Peyer's patch (tissue), 4 donors: Measurements from ENCODE around the gene ATP5PD. TPM values are rescaled to one million over a fixed set of nuclear protein-coding genes. Genes with fewer than 3 reads are reported as not detected.

Experiments used
- DNase-seq, 3 donors: peaks; one replicate each; pipeline ENCODE4 v3.0.0-alpha.2; 2017 to 2019
- H3K27ac ChIP-seq, 4 donors: fragments of 200-600 bp; sonication (generic); one replicate each; pipeline ENCODE4 v1.5.1; 2016 to 2019
- H3K27me3 ChIP-seq, 2 donors: fragments of 200-600 bp; sonication (generic); one replicate each; pipeline ENCODE4 v1.5.1; 2019
- H3K36me3 ChIP-seq, 3 donors: fragments of 200-600 bp; sonication (generic); one replicate each; pipeline ENCODE4 v1.5.1; 2016 to 2019
- H3K4me1 ChIP-seq, 4 donors: fragments of 200-600 bp; sonication (generic); one replicate each; pipeline ENCODE4 v1.5.1; 2016 to 2019
- H3K4me3 ChIP-seq, 4 donors: fragments of 200-600 bp; sonication (generic); 1 replicate in 3 of 4; 2 replicates in 1 of 4; pipeline ENCODE4 v1.5.1; 2016 to 2019; ENCODE audit warnings: mild to moderate bottlenecking in 1 of 4
- H3K9me3 ChIP-seq, 4 donors: fragments of 200-600 bp; sonication (generic); one replicate each; pipeline ENCODE4 v1.5.1; 2016 to 2019; ENCODE audit warnings: mild to moderate bottlenecking in 1 of 4
- CTCF ChIP-seq, 6 experiments: fragments of 450-650 bp in 4 of 6; fragments of 200-600 bp in 2 of 6; sonication (generic) in 1 of 6; IDR thresholded peaks; one replicate each; pipeline ENCODE4 v1.5.1; 2017 to 2019; ENCODE audit warnings: antibody characterized with exemption in 6 of 6, mild to moderate bottlenecking in 3 of 6, moderate library complexity in 1 of 6
- POLR2A ChIP-seq, 2 donors: fragments of 450-650 bp; IDR thresholded peaks; one replicate each; pipeline ENCODE4 v1.5.1; 2017; ENCODE audit warnings: antibody characterized with exemption in 2 of 2, mild to moderate bottlenecking in 2 of 2, moderate library complexity in 2 of 2
- total RNA-seq, 4 donors: library from RNA; depleted of rRNA; stranded (reverse); fragments of >200 nt; gene quantifications; one replicate each; pipeline ENCODE4 v1.1.0, GENCODE V29; 2016

The ATP5PD gene
- total RNA-seq, 4 donors from 2014 or later, result 202 to 302 (median 247) TPM

DNA sequence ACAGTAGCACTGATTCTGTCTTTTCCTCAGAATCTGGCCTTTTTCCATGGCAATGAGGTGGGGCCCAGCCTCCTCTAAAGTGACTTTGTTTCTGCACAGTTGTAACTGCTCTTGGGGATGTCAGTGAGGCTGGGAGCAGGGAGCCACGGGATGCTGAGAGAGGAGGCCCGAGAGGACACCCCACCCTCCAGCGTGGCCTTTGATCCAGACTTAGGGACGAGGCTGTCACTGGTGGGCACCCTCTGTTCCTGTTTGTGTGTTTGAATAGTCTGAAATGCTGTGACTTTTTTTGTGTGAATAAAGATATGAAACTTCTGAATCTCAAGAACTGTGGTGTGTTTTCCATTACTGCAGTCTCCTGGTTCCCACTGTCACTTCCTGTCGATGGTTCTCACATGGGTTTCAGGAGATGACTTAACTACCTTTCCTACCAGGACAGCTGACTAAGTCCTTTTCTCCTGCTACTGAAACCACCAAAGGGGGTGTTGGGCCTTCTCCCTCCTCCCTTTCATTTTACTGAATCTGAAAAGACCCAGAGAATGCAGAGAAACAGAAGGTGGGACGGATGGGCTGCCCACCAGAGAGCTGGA is 18.9 kb upstream of the ATP5PD start:
- H3K4me3 ChIP-seq, result no peak overlapping the region
- H3K27me3 ChIP-seq, result no peaks in the 10 kb centered on the region
- H3K9me3 ChIP-seq, result no peaks in the 10 kb centered on the region
- no peaks in the 10 kb centered on the region for H3K4me1 ChIP-seq
- no peak for DNase-seq
- peak overlapping the region in 1 of 4 donors; percentile 27 for H3K27ac ChIP-seq
- peaks cover 0 to 43% (median 0%) of the 10 kb centered on the region in 3 donors for H3K36me3 ChIP-seq
- TF ChIP-seq CTCF (IDR thresholded peaks at IDR 0.05) (no peak), POLR2A (IDR thresholded peaks at IDR 0.05) (no peak)

- Histone ChIP-seq H3K27me3 (no peaks in the 10 kb centered on the region), H3K27ac (peak overlapping the region in 1 of 4 donors; percentile 27), H3K9me3 (no peaks in the 10 kb centered on the region), H3K36me3 (peaks cover 0 to 46% (median 0%) of the 10 kb centered on the region in 3 donors), H3K4me3 (no peak overlapping the region), H3K4me1 (no peaks in the 10 kb centered on the region)
- TF ChIP-seq POLR2A (IDR thresholded peaks at IDR 0.05) (no peak), CTCF (IDR thresholded peaks at IDR 0.05) (no peak)
- DNase-seq, result no peak
Observed at GRCh38 chr17:75064867-75065561, 18.2 kb upstream of the ATP5PD start.

DNA sequence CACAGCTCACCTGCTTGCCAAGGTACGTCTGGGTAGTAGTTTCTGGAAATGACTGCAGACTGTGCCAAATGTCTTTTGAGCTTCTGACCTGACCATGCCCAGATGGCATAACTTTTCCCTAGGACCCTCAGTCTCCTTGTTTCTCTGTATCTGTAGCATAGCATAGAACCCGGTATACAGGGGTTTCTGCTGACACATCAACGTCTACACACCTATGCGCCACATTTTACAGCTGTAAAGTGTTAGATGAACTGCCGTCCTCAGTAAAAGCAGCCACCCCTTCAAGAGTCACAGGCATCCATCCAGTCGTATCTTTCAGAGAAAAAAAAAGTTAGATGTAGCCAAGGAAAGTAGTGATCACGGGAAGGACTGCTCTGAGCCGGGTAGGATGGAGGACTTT is 17.7 kb upstream of the ATP5PD start:
- H3K36me3 ChIP-seq, result peaks cover 0 to 51% (median 0%) of the 10 kb centered on the region in 3 donors
- no peak overlapping the region for H3K4me3 ChIP-seq
- DNase-seq, result no peak
- H3K27me3 ChIP-seq, result no peaks in the 10 kb centered on the region
- H3K9me3 ChIP-seq, result no peaks in the 10 kb centered on the region
- TF ChIP-seq CTCF (IDR thresholded peaks at IDR 0.05) (no peak), POLR2A (IDR thresholded peaks at IDR 0.05) (no peak)
- no peak overlapping the region for H3K27ac ChIP-seq
- peaks cover 0 to 4% (median 0%) of the 10 kb centered on the region in 4 donors for H3K4me1 ChIP-seq

GRCh38 chr17:75064040-75064439 is 17.3 kb upstream of the ATP5PD start:
- Histone ChIP-seq H3K27ac (no peak overlapping the region), H3K36me3 (peaks cover 0 to 54% (median 0%) of the 10 kb centered on the region in 3 donors), H3K4me3 (no peak overlapping the region), H3K4me1 (peaks cover 0 to 6% (median 0%) of the 10 kb centered on the region in 4 donors), H3K27me3 (no peaks in the 10 kb centered on the region), H3K9me3 (no peaks in the 10 kb centered on the region)
- DNase-seq, result no peak
- TF ChIP-seq CTCF (IDR thresholded peaks at IDR 0.05) (no peak), POLR2A (IDR thresholded peaks at IDR 0.05) (no peak)

GRCh38 chr17:75063626-75064025 is 16.9 kb upstream of the ATP5PD start:
- no peak for DNase-seq
- TF ChIP-seq POLR2A (IDR thresholded peaks at IDR 0.05) (no peak), CTCF (IDR thresholded peaks at IDR 0.05) (no peak)
- Histone ChIP-seq H3K27ac (no peak overlapping the region), H3K9me3 (no peaks in the 10 kb centered on the region), H3K36me3 (peaks cover 0 to 54% (median 0%) of the 10 kb centered on the region in 3 donors), H3K27me3 (no peaks in the 10 kb centered on the region), H3K4me1 (peaks cover 0 to 6% (median 0%) of the 10 kb centered on the region in 4 donors), H3K4me3 (no peak overlapping the region)
